B cell (primary cell): ENCODE measurements around the gene DAZAP1.

Source experiments
- CTCF ChIP-seq: fragments of 200-600 bp; IDR thresholded peaks from one replicate; pipeline ENCODE4 v1.8.0; 2022; ENCODE audit warnings: antibody characterized with exemption, mild to moderate bottlenecking
- EZH2 ChIP-seq: IDR thresholded peaks from 2 replicates; pipeline ENCODE4 v1.6.1; 2012; ENCODE audit warnings: borderline replicate concordance, low read depth, mild to moderate bottlenecking, moderate library complexity, low read length; ENCODE audit not compliant: insufficient read depth, poor library complexity, severe bottlenecking

- TF ChIP-seq CTCF (no peak), EZH2 (no peak)
Measured at GRCh38 chr19:1401889-1402217, 5.5 kb upstream of the DAZAP1 start.
